ENCODE data around the gene LARGE2.

DNA sequence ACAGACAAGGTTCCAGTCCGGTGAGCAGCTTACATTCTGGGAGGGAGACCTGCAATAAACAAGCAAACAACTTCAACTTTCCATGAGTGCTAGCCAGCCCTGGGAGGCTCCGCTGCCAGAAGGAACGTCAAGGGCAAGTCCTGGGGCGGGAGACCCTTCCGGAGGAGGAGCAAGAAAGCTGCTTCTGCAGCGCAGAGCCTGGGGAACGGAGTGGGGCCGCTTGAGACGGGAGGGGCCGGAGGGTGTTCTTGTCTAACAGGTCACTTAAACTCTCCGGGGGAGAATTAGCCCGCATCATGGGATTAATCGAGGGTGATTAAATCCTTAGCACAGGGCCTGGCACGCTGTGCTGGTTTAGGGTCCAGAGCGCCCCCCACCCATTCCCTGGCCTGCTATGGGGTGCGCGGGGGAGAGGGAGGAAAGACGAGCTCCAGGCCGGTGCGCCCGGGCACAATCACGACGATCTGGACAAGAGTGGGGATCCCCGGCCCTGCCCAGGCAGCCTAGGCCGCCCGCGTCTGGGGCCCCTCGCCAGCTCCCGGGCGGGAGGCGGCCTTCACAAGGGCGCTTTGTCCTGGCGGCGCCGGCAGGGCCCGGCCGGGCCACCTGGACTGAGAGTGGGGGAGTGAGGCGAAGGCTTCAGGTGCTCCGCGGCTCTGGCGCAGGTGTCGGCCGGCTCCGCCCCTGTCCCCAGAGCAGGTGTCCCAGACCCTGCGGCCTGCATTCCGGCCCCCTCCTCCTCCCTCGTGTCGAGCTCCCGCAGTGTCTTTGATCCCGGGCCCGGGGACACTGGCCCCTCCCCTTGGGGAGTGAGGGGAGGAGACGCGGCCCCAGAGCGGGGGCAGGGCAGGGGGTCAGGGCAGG is 663 bp upstream of the LARGE2 start:
- TF ChIP-seq, protein P1, sequence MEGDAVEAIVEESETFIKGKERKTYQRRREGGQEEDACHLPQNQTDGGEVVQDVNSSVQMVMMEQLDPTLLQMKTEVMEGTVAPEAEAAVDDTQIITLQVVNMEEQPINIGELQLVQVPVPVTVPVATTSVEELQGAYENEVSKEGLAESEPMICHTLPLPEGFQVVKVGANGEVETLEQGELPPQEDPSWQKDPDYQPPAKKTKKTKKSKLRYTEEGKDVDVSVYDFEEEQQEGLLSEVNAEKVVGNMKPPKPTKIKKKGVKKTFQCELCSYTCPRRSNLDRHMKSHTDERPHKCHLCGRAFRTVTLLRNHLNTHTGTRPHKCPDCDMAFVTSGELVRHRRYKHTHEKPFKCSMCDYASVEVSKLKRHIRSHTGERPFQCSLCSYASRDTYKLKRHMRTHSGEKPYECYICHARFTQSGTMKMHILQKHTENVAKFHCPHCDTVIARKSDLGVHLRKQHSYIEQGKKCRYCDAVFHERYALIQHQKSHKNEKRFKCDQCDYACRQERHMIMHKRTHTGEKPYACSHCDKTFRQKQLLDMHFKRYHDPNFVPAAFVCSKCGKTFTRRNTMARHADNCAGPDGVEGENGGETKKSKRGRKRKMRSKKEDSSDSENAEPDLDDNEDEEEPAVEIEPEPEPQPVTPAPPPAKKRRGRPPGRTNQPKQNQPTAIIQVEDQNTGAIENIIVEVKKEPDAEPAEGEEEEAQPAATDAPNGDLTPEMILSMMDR (IDR thresholded peaks at IDR 0.05 in 2 of 3, conservative IDR thresholded peaks at IDR 0.05 in 1 of 3; ENCODE audit: control insufficient read depth in 2 of 3, extremely low read depth in 1 of 3, insufficient read depth in 1 of 3, low read depth in 3 of 3, low read length in 3 of 3): no peak
- TF ChIP-seq, protein P2, sequence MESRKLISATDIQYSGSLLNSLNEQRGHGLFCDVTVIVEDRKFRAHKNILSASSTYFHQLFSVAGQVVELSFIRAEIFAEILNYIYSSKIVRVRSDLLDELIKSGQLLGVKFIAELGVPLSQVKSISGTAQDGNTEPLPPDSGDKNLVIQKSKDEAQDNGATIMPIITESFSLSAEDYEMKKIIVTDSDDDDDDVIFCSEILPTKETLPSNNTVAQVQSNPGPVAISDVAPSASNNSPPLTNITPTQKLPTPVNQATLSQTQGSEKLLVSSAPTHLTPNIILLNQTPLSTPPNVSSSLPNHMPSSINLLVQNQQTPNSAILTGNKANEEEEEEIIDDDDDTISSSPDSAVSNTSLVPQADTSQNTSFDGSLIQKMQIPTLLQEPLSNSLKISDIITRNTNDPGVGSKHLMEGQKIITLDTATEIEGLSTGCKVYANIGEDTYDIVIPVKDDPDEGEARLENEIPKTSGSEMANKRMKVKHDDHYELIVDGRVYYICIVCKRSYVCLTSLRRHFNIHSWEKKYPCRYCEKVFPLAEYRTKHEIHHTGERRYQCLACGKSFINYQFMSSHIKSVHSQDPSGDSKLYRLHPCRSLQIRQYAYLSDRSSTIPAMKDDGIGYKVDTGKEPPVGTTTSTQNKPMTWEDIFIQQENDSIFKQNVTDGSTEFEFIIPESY (IDR thresholded peaks at IDR 0.05): no peak
- TF ChIP-seq NFYB (IDR thresholded peaks at IDR 0.05; ENCODE audit: insufficient read depth, low read depth, low read length): no peak
- TF ChIP-seq CHD2 (IDR thresholded peaks at IDR 0.05; ENCODE audit: borderline replicate concordance, low read depth, low read length): no peak
- no peak for TF ChIP-seq FOXM1 (IDR thresholded peaks at IDR 0.05; ENCODE audit: low read depth, low read length)
- TF ChIP-seq GABPA (IDR thresholded peaks at IDR 0.05; ENCODE audit: low read depth): no peak

All from GM12878 (cell line).